GM11168 (cell line): ENCODE data around the gene ZNRF2.

Experiments
- in situ Hi-C: fragments of 300-500 bp; cut with MboI; formaldehyde crosslinking; loops from one replicate; pipeline ENCODE4 v1.12.0; 2022; ENCODE audit warnings: low sequenced_read_pairs; ENCODE audit not compliant: unreplicated experiment

Gene ZNRF2

DNA sequence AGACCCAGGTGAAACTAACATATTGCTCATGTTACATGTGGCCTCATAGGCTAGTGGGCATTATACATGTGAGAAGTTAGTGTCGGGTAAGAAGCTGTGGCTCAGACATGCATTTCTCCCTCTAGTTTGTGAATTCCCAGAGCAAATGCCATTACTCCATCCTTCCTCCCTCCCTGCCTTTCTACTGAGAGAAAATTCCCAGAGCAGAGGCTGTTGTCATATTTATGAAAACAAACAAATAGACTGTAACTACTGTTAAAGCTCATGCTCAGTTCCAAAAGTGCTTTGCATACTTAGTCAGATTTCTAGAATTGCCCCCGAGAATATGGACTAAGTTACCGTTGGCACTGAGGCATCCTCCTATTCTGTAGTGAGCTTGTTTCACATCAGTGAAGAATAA, 29.0 kb downstream of the ZNRF2 start:
- in situ Hi-C loops = no loop called here

DNA sequence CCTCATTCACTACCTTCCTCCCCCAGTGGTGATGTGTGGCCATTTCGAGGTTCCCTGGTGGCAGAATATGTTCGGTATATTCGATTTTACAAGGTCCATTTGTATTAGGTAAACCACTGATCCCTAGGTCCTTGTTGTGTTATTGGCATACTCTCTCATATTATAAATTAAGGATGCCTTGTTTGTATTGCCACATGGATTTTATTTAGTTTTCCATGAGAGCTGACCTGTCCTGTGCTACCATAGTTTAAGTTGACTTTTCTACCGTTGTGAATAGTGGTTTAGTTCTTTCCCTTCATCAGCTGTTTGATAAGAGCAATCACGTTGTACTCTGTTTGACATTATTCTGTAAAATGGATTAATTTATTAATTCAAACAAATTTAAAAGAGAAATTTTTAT, 29.4 kb downstream of the ZNRF2 start:
- in situ Hi-C loops = no loop called here

DNA sequence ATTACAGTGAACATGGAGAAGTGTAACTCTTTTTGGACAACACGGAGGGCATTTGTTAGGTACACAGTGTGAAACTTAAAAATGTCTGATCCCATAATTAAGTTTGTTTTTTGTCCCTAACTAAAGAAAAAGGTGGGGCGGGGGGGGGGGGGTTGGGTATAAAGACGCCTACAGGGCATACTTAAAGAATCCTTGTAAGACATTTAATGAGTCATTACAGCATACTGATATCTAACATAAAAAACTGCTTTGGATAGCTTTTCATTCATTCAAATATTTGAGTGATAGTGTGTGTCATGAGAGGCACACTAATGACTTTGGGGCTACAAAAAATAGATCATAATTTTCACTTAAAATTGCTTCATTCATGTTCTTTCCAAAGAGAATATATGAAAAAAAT, 31.2 kb downstream of the ZNRF2 start:
- in situ Hi-C loops = no loop called here

DNA sequence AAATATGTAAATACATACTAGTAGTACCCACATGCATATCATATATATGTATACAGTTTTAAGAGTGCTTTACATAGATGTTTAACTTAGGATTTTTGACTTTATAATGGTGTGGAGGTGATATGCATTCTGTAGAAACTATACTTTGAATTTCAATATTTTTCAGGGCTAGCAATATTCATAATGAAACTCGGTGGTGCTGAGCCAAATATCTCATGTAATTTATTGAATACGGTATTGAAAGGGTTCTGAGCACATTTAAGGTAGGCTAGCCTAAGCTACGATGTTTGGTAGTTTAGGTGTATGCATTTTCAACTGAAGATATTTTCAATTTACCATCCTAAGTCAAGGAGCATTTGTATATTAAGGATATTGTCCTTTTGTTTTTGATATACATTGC, 36.0 kb downstream of the ZNRF2 start:
- in situ Hi-C loops = no loop called here

DNA sequence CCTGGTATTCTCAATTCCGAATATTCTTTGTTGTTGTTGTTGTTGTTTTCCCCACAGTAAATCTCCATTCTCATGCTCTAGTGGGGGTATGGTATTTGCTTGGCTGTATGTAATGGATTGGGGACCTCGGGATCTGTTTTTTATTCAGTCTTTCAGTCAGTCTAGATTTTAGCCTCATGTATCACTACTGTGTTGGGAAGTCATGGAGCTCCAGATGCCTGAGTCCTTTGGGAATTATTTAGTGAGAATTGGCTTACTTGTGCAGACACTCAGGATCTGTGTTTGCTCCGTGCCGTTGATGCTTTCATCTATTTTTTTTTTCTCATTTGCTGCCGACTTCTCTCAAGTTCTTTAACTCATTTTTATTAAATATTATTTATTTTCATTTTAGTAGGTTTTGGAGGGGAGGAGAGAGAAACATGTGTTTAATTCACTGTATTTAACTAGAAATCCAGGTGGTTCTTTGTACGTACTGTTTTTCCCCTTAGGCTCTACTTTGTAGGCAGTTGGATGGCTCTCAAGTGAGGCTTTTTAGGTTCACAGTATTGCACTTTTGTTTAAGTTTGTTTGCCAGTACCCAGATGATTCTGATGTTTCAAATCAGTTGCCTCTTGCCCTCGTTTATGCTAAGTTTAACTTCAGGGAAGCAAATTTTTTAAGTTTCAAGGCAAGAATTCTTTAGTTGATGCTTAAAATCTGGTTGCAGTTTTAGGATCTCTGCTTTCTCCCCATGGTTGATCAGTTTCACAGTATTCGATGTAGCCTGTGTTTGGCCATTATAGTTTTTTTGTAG, 36.9 kb downstream of the ZNRF2 start:
- in situ Hi-C loops = no loop called here

DNA sequence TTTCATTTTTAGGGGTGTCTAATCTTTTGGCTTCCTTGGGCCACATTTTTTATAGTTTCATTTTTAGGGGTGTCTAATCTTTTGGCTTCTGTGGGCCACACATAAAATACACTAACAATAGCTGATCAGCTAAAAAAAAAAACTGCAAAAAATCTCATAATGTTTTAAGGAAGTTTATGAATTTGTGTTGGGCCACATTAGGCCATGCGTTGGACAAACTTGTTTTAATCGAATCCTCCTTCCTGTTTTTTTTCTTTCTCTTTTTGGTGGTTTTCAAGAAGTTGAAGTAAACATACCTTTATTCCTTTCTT, 37.4 kb downstream of the ZNRF2 start:
- in situ Hi-C loops = no loop called here

DNA sequence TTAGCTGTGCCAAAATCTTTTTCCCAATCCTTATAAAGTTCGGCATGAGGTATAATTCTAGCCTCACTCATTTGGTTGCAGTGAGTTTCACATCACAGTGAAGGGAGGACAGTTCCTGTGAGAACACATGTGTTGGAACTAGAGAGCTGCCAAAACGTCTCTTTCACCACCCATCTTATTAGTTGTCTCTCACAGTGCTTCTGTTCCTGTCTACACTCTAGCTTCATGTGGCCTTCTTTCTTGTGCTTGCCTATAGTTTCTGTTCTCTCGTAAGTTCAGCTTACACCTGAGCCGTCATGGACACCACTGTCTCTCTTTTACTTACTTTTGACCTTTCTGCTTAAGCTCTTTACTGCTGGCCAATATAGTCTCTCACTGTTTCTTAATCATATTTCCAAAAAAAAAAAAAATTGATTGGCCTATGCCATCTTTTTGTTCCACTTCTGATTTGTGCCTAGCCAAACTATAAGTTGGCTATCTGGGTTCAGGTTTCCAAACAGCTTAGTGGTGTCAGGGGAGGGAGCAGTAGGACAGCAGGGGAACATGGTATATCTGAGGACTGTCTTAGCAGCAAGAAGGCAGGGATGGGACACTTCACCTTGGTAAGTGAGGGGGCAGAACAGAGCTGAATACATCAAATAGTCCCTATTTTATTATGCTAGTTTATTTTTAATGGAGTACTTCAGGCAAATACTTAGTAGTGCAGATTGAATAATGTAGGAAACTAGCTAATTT, 38.0 kb downstream of the ZNRF2 start:
- in situ Hi-C loops = no loop called here

DNA sequence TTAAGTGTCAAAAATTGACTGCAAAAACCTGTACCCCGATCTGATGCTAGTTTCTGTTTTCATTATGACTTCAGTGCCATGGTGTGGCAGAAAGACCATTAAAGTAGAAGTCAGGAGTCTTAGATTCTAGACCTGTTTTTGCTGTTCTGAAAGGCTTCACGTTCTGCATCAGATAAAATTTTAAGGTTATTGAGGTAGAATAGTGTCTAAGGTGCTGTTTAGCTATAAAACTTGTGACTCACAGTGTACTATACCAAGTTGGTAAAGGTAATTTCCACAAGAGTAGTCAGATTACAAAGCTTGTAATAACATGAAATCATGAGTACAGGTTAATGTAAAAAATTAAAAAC, 38.6 kb downstream of the ZNRF2 start:
- in situ Hi-C loops = no loop called here

DNA sequence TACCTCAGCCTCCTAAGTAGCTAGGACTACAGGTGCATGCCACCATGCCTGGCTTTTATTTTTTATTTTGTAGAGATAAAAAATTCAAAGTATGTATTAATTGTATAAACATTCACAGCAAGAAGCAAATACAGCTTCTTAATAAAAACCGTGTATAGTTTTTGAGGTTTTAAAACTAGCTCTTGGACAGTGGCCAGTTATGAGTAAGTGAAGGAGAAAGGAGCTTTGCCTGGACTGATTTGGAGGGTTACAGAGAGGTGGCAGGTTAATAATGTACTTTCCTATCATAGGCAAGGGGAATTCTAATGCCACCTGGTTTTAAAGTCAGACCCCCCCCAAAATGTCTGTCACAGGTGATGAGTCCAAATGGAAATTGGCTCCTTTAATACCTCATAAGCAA, 43.4 kb downstream of the ZNRF2 start:
- in situ Hi-C loops = no loop called here

DNA sequence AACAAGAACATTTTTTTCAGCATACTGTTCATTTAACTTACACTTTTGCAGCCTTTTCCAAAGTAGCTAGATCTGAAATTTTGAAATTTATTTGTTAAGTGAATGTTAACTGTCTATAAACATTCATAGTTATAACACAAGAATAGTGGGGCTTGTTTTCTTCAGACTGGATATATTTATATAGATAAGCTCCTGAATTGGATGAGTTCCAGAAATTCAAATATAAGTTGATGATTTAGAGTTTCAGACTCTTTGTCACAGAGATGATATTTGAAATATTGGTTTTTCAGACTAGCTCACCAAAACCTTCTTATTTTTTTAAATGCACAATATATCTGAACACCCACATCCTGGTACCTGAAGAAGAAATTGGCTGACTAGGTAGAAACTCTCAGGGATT, 44.0 kb downstream of the ZNRF2 start:
- in situ Hi-C loops = no loop called here

DNA sequence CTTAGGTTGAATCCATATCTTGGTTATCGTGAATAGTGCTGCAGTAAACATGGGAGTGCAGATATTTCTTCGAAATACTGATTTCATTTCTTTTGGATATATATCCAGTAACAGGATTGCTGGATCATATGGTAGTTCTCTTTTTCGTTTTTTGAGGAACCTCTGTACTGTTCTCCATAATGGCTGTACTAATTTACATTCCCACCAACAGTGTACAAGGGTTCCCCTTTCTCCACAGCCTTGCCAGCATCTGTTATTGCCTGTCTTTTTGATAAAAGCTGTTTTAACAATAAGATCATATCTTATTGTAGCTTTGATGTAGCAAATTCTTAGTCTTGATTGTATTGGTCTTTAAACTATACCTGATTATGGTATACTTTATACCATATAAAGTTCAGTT, 45.3 kb downstream of the ZNRF2 start:
- in situ Hi-C loops = no loop called here

DNA sequence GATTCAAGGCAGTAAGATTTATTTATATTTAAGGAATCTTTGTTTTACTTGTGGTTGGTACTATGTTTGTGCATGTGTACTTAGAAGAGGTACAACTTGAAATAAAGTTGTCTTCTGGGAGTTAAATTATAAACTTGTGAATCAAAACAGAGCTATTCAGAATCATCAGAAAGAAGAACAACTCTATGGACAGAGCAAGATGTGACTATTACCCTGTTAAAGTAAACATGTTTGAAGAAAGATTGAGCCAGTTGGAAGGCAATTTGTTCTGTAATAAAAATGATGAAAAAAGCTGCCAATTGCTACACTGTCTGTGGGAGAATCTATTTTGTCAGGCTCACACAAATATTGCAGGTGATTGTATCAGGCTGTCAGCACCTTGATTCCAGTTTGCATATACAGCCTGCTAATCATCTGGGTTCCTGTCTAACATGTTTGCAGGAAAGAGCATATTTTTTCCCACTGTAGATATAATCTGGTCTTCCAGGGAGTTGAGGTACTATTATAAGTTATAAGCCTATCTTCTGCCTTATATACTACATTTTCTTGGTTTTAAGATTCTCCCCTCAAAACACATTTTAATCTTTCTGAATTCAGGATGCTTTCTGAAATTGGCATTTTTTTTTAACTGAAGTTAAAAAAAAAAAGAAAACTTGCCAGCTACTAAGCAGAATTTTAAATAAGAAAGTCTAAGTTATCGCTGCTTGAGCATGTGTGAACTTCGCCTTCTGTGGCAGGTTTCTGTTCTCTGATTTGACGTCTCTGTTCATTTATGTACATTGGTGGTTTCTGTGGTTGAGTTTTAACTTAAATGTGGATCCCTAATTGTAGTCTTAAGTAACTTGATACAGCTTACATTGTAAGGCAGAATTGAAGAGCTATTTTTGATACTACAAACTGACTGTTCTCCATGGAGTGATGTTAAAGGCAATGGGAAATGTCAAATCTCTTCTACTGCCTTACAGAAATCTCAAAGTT, 46.0 kb downstream of the ZNRF2 start:
- in situ Hi-C loops = no loop called here

DNA sequence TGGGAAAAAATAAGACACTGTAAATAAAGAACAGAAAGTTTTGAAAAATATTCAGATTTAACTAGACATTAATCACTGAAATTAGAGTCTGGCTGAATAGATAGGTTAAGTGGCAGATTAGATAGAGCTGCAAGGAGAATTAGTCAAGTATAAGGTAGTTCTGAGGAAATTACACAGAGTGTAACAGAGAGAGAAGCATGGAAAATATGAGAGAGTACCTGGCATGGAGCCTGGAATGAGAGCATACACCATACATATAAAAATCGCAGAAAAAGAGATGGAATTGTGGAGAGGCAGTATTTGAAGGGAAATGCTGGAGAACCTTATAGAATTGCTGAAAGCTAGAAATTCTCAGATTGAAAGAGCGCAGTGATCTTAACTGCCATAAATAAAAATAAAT, 46.9 kb downstream of the ZNRF2 start:
- in situ Hi-C loops = no loop called here

DNA sequence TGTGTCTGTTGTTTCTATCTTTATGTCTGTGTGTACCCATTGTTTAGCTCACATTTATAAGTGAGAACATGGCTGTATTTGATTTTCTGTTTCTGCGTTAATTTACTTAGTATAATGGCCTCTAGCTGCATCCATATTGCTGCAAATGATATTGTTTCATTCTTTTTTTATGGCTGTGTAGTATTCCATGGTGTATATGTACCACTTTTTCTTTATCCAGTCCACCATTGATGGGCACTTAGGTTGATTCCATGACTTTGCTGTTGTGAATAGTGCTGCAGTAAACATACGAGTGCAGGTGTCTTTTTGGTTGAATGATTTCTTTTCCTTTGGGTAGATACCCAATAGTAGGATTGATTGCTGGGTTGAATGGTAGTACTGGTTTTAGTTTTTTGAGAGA, 48.2 kb downstream of the ZNRF2 start:
- in situ Hi-C loops = no loop called here

DNA sequence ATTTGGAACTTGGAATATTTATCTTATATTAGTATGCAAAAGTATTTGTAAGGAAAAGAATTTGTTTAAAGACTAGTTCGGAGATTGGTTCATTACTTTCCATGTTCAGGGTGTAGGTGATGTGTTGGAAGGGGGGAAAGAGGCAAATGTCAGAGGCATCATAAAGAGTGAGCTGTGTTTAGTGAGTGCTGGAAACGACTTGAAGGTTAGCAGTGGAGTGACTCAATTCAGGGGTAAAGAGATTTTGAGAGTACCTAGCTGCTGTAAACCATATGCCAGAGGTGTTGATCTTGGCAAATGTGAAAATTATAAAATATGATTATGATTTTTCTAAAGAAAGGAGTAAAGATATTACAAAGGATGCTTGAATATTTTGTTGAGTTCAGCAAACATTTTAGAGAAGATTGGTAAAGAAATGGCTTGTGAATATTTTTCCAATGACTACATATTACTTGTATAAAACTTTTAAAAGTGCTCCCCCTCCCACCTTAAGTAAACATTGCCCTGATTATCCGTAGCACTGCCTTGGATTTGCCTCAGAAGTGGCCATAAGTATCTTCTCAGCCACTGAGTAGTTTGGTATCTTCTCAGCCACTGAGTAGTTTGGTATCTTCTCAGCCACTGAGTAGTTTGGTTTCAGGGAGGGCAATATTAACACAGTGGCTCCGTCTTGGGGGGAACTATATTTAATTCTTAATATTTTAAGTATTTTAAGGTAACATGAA, 51.5 kb downstream of the ZNRF2 start:
- in situ Hi-C loops = no loop called here

DNA sequence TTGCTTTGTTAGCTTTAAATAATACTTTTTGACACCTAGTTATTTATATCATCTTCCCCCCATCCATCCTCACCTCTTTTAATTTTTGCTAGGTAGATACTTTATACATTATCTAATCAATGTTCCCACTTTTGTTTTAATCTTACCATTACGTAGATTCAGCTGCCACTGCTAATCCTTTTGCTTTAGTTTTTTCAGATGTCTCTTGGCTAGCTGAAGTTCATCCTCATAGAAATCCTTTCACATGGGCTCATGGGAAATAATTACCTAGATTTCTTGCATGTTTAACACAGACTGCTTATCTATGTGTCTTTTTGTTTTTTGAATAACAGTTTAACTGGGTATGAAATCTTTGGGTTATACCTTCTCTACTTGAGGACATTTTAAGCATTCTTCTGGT, 60.1 kb downstream of the ZNRF2 start:
- in situ Hi-C loops = no loop called here

DNA sequence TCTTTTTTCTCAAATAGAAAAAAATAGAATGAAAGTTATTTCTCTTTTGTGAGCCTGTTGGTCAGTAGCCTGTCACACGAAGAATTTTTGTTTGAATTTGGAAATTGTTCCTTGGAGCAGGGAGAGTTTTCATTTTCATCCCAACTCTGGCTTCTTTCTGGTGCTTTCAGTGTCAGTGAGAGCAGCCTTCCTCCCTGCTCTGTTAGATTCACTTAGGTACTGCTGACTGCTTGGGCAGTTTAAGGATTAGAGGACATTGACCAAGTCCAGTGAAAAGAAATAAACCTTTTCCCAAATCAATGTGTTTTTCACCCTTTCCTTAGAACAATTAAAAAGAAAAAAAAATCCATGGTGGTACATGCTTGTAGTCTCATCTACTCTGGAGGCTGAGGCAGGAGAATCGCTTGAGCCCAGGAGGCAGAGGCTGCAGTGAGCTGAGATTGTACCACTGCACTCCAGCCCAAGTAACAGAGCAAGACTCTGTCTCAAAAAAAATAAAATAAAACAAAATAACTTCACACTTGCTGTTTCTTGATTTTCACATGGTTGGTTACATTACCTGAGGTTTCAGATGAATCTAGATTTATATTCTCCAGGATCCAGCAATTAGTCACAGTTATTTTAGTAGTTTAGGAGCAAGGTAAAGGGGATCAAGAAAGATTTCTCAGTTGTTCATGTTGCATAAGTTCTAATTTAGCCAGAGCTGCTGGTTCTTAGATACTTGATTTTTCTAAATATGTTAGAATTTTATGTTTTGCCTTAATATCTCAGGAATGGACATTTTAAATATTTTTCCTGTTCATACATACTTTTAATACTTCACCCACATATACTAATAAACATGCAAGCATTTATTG, 63.1 kb downstream of the ZNRF2 start:
- in situ Hi-C loops = no loop called here

DNA sequence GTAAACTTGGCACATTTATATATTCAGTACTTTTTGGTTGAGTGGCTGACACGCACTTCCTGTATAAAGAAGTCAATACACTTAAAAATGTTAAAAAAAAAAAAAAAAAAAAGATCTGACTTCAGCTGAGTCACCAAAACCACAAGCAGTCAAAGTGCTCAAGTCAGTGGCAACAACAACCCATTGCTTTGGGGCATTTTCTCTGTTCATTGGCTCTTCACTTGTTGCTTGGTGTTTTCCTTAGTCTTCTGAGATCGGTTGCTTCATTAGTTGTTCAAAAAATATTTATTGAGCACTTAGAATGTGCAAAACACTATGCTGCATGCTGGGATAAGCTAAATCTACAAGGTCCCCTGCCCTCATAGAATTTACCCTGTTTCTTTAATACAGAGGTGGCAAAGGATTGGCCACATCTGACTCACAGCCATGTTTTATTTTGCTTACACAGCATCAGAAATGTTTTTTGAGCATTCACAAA, 63.7 kb downstream of the ZNRF2 start:
- in situ Hi-C loops = no loop called here

DNA sequence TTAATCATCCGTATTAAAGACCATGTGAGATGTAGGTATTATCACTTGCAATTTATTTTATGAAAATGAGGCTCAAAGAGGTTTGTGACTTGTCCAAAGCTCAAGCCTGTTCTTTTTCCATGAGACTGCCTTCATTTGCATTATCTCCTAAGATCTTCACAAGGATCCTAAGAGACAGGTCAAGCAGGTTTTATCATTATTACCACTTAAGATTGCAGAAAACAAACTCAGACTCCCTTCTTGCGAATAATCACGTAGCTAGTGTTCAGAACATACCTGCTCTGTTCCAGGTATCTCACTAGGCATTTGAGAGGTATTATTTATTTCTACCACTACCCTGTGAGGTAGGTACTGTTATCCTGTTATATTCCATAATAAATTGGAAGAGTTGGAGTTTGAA, 64.8 kb downstream of the ZNRF2 start:
- in situ Hi-C loops = no loop called here
